Brain microvascular endothelial cell (primary cell): Measurements from ENCODE around the gene TRUB2.
A peak's percentile ranks its signal among the peaks of the same experiment; 100 is the strongest.
"Not testable (repeated sequence)": the region's sequence is repeated elsewhere in the genome, so short reads cannot be mapped to it uniquely, and the experiment has no call there.

Source experiments
- DNase-seq: peaks from one replicate; pipeline ENCODE4 v3.0.0-alpha.2; 2020
- H3K27ac ChIP-seq: fragments of 250-450 bp; sonication (Bioruptor Pico); 2 replicates; pipeline ENCODE4 v1.5.1; 2020; ENCODE audit warnings: mild to moderate bottlenecking, moderate library complexity
- H3K27me3 ChIP-seq: fragments of 250-450 bp; sonication (Bioruptor Pico); replicated peaks from 2 replicates; pipeline ENCODE4 v1.5.1; 2020; ENCODE audit warnings: mild to moderate bottlenecking
- H3K36me3 ChIP-seq: fragments of 250-450 bp; sonication (Bioruptor Pico); replicated peaks from 2 replicates; pipeline ENCODE4 v1.5.1; 2020; ENCODE audit warnings: mild to moderate bottlenecking
- H3K4me3 ChIP-seq: 2 replicates; pipeline ENCODE4 v1.5.1; 2011; ENCODE audit warnings: low read depth, mild to moderate bottlenecking, control low read depth, low read length, moderate library complexity
- in situ Hi-C: cut with HindIII; loops from 2 replicates; pipeline ENCODE4 v1.10.0; 2017; ENCODE audit warnings: low sequenced_read_pairs, low pct_ligation_motif_present
- TF ChIP-seq, protein P1 (sequence below): IDR thresholded peaks from 2 replicates; pipeline ENCODE4 v1.5.1; 2011; ENCODE audit warnings: low read depth, mild to moderate bottlenecking, moderate library complexity, low read length, control low read depth, inconsistent platforms; ENCODE audit errors: missing control alignments

TRUB2 gene

DNA sequence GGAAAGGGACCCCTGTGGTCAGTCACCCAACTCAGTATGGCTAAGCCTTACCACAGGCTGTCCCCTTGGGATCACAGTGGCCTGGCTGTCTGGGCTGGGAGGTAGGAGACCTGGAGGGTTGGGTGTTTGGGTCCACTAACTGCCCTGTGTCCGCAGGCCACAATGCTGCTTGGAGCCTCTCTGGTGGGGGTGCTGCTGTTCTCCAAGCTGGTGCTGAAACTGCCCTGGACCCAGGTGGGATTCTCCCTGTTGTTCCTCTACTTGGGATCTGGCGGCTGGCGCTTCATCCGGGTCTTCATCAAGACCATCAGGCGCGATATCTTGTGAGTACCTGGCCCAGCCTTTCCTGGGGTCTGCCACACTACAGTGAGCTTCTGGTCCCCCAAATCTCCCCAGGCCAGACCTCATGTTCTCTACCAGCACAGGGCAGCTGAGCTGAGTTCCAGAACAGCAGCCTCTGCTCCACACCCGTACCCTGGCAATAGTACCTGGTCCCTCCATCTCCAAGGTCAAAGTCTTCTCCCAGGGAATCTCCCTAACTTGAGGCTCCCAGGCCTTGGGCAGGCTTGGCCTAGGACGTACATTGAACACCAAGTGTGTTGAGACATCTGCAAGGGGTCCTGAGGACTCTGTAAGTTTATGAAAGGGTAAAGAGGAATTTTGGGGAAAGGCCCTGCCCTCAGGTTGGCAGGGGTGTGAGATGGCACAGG, 20.9 kb upstream of the TRUB2 start:
- DNase-seq, result no peak
- no peaks in the 10 kb centered on the region for H3K27me3 ChIP-seq
- in situ Hi-C loops, result no loop called here
- H3K36me3 ChIP-seq, result peaks cover 46% of the 10 kb centered on the region
- TF ChIP-seq, protein P1, sequence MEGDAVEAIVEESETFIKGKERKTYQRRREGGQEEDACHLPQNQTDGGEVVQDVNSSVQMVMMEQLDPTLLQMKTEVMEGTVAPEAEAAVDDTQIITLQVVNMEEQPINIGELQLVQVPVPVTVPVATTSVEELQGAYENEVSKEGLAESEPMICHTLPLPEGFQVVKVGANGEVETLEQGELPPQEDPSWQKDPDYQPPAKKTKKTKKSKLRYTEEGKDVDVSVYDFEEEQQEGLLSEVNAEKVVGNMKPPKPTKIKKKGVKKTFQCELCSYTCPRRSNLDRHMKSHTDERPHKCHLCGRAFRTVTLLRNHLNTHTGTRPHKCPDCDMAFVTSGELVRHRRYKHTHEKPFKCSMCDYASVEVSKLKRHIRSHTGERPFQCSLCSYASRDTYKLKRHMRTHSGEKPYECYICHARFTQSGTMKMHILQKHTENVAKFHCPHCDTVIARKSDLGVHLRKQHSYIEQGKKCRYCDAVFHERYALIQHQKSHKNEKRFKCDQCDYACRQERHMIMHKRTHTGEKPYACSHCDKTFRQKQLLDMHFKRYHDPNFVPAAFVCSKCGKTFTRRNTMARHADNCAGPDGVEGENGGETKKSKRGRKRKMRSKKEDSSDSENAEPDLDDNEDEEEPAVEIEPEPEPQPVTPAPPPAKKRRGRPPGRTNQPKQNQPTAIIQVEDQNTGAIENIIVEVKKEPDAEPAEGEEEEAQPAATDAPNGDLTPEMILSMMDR, result no peak
- no peak overlapping the region for H3K27ac ChIP-seq
- no peak overlapping the region for H3K4me3 ChIP-seq

DNA sequence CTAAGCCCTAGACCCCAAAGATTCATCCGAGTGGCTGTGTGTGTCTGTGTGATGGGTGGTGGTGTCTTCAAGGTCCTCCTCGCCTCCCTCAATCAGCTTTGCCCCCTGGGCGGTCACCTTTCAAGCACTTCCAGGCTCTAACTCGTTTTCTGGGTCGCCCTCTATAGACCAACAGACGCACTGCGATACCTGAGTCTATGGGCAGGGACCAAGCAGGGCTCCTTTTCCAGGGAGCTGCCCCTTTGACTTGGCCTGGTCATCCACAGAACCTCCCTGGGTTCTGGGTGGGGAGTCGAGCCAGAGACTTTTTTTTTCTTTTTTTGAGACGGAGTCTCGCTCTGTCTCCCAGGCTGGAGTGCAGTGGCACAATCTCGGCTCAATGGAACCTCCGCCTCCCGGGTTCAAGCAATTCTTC, 19.2 kb upstream of the TRUB2 start:
- Histone ChIP-seq H3K27me3 (no peaks in the 10 kb centered on the region), H3K4me3 (peak overlapping the region; percentile 79), H3K36me3 (peaks cover 34% of the 10 kb centered on the region), H3K27ac (no peak overlapping the region)
- peak; percentile 57 for DNase-seq
- in situ Hi-C loops, result no loop called here
- TF ChIP-seq, protein P1, result peak; percentile 86

- Histone ChIP-seq H3K4me3 (peak overlapping the region; percentile 79), H3K27ac (no peak overlapping the region), H3K36me3 (peaks cover 34% of the 10 kb centered on the region), H3K27me3 (no peaks in the 10 kb centered on the region)
- DNase-seq, result no peak
- in situ Hi-C loops, result no loop called here
- TF ChIP-seq, protein P1, result no peak
These were observed 18.6 kb upstream of the TRUB2 start for GRCh38 chr9:128340691-128341434.

GRCh38 chr9:128339761-128340690, 17.8 kb upstream of the TRUB2 start, which contains the start of gene SLC27A4:
SLC27A4 (plus strand) TSS chr9:128340527; CDS start chr9:128343133, 2,606 bp downstream.
- peaks cover 25% of the 10 kb centered on the region for H3K36me3 ChIP-seq
- H3K4me3 ChIP-seq, result peak within 1 kb of the TSS; percentile 79
- H3K27me3 ChIP-seq, result no peaks in the 10 kb centered on the region
- peak; percentile 45 for DNase-seq
- in situ Hi-C loops, result no loop called here
- TF ChIP-seq, protein P1, result no peak
- peak within 1 kb of the TSS; percentile 19 for H3K27ac ChIP-seq

- H3K4me3 ChIP-seq, DNase-seq, H3K27ac ChIP-seq, in situ Hi-C loops, H3K27me3 ChIP-seq: not testable (repeated sequence)
- peaks cover 20% of the 10 kb centered on the region for H3K36me3 ChIP-seq
These were observed 16.8 kb upstream of the TRUB2 start for GRCh38 chr9:128338852-128339614.
